Measurements from ENCODE around the gene APPL1.

APPL1 gene

GRCh38 chr3:57278237-57278636, 50.7 kb downstream of the APPL1 start:
- Histone ChIP-seq H4K20me1 (ENCODE audit: control insufficient read depth, insufficient read depth, low read depth, low read length) (no peaks in the 10 kb centered on the region), H3K4me2 (ENCODE audit: low read length) (no peak overlapping the region), H3K27me3 (ENCODE audit: control insufficient read depth, low read length) (peaks cover 2% of the 10 kb centered on the region; the same call in 1 of the 2 replicates), H3K36me3 (ENCODE audit: control insufficient read depth, low read length) (peaks cover under 1% of the 10 kb centered on the region; the same call in 1 of the 2 replicates), H3K4me1 (ENCODE audit: control insufficient read depth, low read length) (no peaks in the 10 kb centered on the region), H3K9me3 (ENCODE audit: control insufficient read depth, insufficient read depth, low read length) (no peaks in the 10 kb centered on the region), H3K79me2 (ENCODE audit: control insufficient read depth, low read length) (no peaks in the 10 kb centered on the region), H3K27ac (ENCODE audit: low read depth, low read length) (no peak overlapping the region), H3K4me3 (ENCODE audit: low read length) (no peak overlapping the region), H3K9me2 (replicated peaks; ENCODE audit: control insufficient read depth, low read length) (no peaks in the 10 kb centered on the region), H3F3A (ENCODE audit: control insufficient read depth, insufficient read depth) (no peaks in the 10 kb centered on the region)
- TF ChIP-seq EZH2phosphoT487 (IDR thresholded peaks at IDR 0.05; ENCODE audit: borderline replicate concordance, low read length) (no peak), CTCF (IDR thresholded peaks at IDR 0.05; ENCODE audit: low read depth, low read length, poor library complexity, severe bottlenecking) (no peak)

- no peaks in the 10 kb centered on the region for H3K4me1 ChIP-seq (ENCODE audit: control insufficient read depth, low read length)
- H3K9me3 ChIP-seq (ENCODE audit: control insufficient read depth, insufficient read depth, low read length), result no peaks in the 10 kb centered on the region
- H3K27me3 ChIP-seq (ENCODE audit: control insufficient read depth, low read length), result peaks cover 2% of the 10 kb centered on the region; the same call in 1 of the 2 replicates
- H4K20me1 ChIP-seq (ENCODE audit: control insufficient read depth, insufficient read depth, low read depth, low read length), result no peaks in the 10 kb centered on the region
- H3K9me2 ChIP-seq (replicated peaks; ENCODE audit: control insufficient read depth, low read length), result no peaks in the 10 kb centered on the region
- no peak overlapping the region for H3K4me3 ChIP-seq (ENCODE audit: low read length)
- no peak for TF ChIP-seq CTCF (IDR thresholded peaks at IDR 0.05; ENCODE audit: low read depth, low read length, poor library complexity, severe bottlenecking)
- no peak for TF ChIP-seq EZH2phosphoT487 (IDR thresholded peaks at IDR 0.05; ENCODE audit: borderline replicate concordance, low read length)
- no peak overlapping the region for H3K4me2 ChIP-seq (ENCODE audit: low read length)
- no peak overlapping the region for H3K27ac ChIP-seq (ENCODE audit: low read depth, low read length)
- no peaks in the 10 kb centered on the region for H3K36me3 ChIP-seq (ENCODE audit: control insufficient read depth, low read length)
- H3K79me2 ChIP-seq (ENCODE audit: control insufficient read depth, low read length), result no peaks in the 10 kb centered on the region
- no peaks in the 10 kb centered on the region for H3F3A ChIP-seq (ENCODE audit: control insufficient read depth, insufficient read depth)
Observed at GRCh38 chr3:57279685-57280084, 52.2 kb downstream of the APPL1 start.

GRCh38 chr3:57281715-57282114, 54.2 kb downstream of the APPL1 start:
- Histone ChIP-seq H3K79me2 (ENCODE audit: control insufficient read depth, low read length) (no peaks in the 10 kb centered on the region), H3K27ac (ENCODE audit: low read depth, low read length) (no peak overlapping the region), H3K36me3 (ENCODE audit: control insufficient read depth, low read length) (no peaks in the 10 kb centered on the region), H3F3A (ENCODE audit: control insufficient read depth, insufficient read depth) (no peaks in the 10 kb centered on the region), H3K9me3 (ENCODE audit: control insufficient read depth, insufficient read depth, low read length) (no peaks in the 10 kb centered on the region), H3K4me3 (ENCODE audit: low read length) (no peak overlapping the region), H3K4me1 (ENCODE audit: control insufficient read depth, low read length) (no peaks in the 10 kb centered on the region), H3K27me3 (ENCODE audit: control insufficient read depth, low read length) (peaks cover 2% of the 10 kb centered on the region; the same call in 1 of the 2 replicates), H4K20me1 (ENCODE audit: control insufficient read depth, insufficient read depth, low read depth, low read length) (no peaks in the 10 kb centered on the region), H3K9me2 (replicated peaks; ENCODE audit: control insufficient read depth, low read length) (no peaks in the 10 kb centered on the region), H3K4me2 (ENCODE audit: low read length) (no peak overlapping the region)
- TF ChIP-seq EZH2phosphoT487 (IDR thresholded peaks at IDR 0.05; ENCODE audit: borderline replicate concordance, low read length) (no peak), CTCF (IDR thresholded peaks at IDR 0.05; ENCODE audit: low read depth, low read length, poor library complexity, severe bottlenecking) (no peak)

Measured in DOHH2 (cell line).